ENCODE data around the gene MAP3K2.

MAP3K2 gene

DNA sequence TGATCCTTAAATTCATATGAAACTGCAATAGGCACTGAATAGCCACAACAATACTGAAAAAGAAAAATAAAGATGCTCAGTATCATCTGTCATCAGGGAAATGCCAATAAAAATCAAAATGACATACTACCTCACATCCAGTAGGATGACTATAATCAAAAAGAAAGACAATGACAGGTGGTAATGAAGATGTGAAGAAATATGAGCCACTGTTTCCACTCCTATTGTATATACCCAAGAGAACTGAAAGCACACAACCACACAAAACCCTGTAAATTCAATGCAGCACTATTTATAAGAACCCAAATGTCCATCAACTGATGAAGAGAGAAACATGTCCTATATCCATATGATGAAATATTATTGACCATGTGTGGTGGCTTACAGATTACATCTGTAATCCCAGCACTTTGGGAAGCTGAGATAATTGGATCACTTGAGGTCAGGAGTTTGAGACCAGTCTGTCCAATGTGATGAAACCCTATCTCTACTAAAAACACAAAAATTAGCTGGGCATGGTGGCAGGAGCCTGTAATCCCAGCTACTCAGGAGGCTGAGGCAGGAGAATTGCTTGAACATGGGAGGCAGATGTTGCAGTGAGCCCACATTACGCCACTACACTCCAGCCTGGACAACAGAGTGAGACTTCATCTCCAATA is 39.9 kb downstream of the MAP3K2 start:
- DNase-seq: peak; percentile 9

DNA sequence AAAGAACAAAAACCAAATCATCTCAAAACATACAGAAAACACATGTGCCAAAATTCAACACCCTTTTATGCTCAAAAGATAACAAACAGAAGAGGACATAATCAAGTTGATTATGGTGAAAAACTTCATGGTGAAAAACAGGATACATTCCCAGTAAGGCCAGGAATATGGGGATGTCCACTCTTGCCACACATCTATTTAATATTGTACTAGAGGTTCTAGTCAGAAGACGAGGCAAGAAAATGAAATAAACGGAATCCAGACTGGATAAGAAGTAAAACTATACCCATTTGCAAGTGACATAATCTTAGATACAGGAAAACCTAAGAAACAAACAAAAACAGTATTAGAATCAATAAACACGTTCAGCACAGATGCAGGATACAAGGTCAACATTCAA is 40.8 kb downstream of the MAP3K2 start:
- DNase-seq: no peak

DNA sequence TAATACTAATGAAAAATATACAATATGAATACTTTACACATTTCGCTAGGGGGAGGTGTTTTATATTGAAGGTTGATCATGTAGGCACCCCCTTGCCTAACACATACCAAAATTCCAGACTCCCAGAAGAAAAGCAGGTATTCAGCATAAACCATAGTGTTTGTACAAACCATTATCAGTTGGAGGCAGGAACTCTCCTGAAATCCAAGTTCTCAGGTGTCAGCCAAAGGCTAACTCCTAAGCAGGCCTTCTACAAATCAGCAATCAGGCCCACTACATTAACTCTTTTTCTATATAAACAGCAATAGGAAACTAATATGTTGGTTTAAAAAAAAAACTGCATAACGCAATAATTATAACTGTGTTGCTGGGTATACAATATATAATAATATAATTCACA is 44.5 kb downstream of the MAP3K2 start:
- DNase-seq: no peak

DNA sequence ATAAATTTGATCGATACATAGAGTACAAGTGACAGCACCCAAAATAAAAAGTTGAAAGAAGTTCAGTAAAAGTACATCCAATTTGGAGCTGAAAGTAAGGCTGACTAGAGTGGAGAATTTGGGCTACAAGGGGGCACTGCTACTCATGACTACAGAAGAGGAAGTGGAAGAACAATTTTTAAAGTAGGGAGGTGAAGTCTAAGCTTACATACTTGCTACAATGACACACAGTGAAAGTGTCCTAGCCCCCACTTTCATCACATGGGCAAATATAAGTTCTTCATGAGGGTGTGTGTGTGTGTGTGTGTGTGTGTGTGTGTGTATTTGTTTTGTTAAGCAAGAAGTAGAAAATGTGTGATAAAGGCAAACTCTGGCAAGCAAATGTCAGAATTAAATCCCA is 45.7 kb downstream of the MAP3K2 start:
- DNase-seq: no peak

DNA sequence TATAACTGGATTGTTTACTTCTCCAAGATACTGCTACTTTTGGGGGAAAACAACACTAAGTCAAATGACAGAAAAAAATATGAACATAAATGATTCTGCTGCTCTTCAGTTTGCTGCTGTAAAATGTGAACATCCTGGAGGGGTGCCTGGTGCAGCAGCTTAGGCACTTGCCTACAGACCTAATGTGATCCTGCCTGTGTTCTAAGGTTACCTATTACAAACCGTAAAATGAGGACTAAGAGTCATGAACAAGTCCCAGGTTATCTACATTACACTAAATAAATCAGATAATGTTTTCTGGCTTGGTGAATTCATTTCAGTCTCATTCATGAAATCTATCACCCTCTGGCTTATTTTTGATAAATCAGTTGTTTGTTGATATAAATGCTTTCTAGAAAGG is 55.4 kb downstream of the MAP3K2 start:
- no peak for DNase-seq

DNA sequence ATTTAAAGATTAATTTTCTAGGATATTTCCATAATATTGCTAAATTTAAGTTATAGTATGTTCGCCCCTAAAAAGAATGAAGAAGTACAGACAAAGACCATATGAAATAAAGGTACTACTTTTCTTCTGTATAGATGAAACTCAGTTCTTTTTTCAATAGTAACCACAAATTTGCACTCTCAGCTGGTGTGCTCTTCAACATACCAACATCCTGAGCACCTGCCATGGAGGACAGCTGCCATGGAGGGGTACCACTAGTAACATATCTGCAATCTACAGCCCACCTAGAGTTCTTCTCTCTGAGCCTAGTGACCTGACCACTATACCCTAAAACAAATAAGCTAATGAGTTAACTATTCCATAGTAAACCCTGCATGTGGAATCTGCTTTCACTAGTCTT is 57.0 kb downstream of the MAP3K2 start:
- DNase-seq: no peak

DNA sequence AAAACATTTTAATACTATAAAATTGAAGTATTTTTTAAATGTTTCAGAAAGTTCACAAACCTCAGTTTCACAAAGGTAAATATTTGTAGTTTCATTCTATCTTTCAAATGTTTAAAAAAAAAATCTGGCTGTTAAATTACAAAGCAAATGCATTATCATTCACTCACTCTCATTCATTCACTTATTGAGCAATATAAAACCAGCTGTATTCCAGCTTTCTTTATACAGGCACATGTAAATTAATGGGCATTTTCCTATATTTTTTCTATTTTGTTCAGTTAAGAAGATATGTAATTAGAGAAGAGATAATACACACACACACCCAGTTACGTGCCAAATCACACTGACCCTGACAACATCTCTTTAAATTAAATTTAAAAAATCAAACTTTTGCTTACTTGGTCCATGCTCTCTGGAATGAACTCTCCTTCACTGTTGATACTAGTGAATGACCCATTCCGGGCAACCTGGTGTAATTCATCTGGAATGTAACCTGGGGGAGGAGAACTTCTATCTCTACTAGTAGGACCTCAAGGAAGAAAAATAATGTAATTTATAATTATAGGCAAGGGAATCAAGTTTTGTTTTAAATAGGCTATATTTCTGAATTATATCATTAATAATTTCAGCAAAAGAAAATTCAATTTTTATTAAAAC is 61.4 kb downstream of the MAP3K2 start:
- no peak for DNase-seq

DNA sequence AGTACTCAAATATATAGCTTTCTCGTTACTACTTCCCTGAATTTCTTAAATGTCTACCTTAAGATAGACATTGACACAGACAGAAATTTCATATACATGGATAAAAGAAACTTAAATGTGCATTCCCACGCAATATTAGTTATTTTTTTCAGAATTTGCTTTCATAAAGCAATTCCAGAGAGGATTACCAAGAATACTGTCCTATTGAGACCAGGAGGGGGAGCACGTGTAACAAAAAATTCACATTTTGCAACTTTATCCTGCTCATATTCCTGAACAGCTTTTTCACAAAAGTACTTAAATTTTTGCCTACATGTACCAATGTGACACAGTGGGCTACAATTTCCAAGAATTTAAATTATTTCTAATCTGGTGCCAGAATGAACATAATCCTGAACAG is 63.1 kb downstream of the MAP3K2 start:
- DNase-seq: peak; percentile 6

DNA sequence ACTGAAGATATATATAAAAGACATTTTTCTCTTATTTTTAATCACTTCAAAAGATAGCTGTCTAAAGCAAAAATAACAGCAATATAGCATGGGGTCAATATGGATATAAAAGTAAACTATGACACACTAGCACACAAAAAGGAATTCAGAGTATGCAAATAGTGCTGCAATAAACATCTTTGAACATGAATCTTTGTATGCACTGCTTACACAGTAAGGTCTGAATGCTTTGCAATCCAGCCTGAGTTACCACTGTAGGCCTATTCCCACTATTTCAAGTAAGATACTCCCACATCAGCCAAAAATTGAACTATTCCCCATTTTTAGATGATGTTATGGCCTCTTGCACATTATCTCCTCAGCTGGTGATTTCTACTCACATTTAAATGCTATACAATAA is 66.5 kb downstream of the MAP3K2 start:
- no peak for DNase-seq

DNA sequence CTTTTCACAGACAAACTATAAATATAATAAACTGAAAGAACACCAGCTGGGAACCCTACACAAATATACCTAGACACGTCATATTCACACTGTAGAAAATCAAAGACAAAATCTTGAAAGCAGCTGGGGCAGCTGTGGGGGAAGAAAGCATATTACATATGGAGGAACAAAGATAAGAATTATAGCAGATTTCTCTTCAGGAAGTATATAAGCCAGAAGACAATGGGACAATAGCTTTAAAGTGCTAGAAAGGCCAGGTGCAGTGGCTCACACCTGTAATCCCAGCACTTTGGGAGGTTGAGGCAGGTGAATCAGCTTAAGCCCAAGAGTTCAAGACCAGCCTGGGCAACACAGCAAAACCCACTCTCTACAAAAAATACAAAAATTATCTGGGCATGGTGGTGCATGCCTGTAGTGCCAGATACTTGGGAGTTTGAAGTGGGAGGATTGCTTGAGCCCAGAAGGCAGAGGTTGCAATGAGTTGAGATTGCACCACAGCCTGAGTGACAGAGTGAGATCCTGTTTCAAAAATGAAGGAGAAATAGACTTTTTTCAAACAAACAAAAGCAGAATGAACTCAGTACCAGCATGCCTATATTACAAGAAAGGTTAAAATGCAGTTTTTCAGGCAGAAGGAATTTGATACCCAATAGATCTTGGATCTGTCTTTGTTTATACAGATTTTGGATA is 67.0 kb downstream of the MAP3K2 start:
- no peak for DNase-seq

DNA sequence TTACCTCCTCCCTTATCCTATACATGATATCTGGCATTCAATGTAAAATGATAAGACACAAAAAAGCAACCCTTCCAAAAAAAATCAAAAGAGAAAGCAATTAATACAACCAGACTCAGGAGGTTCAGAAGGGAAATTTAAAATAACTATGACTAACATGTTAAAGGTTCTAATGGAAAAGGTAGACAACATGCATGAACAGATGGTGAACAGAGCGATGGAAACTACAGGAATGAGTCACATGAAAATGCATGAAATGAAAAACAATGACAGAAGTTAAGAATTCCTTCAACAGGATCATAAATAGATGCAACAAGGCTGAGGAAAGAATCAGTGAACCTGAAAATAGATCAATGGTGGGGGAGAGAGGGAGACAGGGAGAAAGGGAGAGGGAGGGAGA is 67.7 kb downstream of the MAP3K2 start:
- no peak for DNase-seq

DNA sequence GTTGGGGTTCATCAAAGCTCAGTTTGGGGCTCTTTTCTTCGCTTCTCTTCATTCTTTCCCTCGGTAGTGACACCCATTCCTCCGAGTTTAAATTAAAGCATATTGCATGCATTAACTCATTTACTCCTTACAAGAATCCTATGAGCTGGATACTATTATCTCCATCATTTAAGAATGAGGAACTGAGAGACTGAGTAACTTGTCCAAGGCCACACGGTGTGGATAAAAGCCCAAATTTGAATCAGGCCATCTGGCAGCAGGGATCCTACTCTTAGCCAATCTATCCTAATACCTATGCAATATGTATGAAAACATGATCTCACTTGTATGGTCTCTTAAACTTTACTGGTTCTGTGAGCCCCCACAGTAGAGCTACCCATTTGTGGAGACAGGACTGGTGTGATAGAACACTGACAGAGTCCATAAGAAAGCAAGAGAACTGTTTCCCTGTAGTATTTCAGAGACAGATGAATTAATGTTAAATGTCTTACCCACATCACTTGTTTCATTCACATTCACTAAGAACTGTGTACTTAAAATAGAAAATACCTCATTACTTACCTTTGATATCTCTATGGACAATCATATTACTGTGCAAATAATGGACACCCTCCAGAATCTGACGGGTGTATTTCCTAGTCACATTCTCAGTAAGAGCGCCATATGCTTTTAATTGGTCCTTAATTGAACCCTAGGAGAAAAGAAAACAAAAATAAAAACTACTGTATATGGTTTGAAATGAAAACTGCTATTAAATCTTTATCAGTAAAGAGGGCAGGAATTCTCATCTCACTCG is 73.4 kb downstream of the MAP3K2 start:
- DNase-seq: peak; percentile 7

DNA sequence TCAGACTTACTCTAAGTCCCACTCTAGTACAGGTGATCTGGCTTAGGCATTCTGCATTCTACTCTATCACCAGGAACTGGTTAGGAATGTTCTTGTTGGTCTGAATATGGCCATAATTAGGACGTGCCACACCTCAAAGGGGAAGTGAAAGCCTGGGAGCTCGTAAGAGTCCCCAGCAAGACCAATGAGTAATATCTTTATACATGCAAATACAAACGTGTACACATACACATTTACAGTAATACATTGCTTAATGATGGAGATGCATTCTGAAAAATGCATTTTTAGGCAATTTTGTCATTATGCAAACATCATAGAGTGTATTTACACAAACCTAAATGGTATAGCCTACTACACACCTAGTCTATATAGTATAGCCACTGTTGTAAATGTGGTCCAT is 74.4 kb downstream of the MAP3K2 start:
- DNase-seq: no peak

DNA sequence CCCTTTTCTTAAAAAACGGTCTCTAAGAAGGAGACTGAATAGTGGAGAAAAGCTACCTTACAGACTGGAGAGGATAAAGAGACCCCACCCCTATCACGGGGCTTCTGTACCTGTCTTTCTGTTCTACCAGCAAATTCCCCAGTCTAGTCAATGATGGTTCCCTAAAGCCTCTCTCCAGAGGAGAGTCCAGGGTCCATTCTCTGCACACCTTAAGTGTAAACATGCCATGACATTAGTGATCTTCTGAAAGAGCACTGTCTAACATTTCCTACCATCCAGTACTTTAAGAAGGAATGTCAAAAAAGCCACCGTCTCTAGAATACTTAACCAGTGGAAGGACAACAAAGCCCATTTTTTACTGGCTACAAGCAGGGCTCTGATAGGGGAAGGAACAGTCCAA is 76.8 kb downstream of the MAP3K2 start:
- no peak for DNase-seq

DNA sequence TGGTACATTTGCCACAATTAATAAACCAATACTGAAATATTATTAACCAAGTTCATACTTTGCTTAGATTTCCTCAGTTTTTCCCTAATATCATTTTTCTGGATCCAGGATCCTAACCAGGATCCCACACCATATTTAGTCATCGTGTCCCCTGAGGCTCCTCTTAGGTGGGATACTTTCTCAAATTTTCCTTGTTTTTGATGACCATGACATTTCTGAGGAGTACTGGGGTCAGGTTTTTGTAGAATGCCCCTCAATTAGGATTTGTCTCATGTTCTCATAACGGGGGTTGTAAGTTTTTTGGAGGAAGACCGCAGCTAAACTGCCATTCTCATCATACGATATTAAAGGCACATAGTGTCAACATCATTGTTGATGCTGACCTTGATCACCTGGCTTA is 78.3 kb downstream of the MAP3K2 start:
- no peak for DNase-seq

DNA sequence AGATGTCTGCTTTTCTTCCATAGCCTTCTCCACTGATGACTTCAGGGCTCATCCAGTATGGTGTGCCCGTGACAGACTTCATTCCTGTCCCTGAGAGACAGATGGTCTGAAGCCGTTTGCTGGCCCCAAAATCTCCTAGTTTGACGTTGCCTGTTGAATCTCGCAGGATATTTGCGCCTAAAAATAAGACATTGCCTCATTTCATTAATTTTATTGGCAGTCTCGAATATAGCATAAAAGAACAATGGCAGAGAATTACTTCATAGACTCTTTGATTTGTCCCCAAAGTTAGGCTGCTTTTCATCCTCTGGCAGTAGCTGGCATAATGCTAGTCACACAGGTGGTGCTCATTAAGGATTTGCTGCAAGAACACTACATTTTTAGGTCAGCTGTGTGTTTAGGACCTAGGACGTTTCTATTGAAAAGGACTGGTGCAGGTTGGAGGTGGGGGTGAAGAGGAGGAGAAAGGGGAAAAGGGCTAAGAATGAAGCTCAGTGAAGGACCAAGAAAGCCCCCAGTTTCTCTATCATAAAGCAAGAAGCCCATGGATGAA is 79.1 kb downstream of the MAP3K2 start:
- no peak for DNase-seq

DNA sequence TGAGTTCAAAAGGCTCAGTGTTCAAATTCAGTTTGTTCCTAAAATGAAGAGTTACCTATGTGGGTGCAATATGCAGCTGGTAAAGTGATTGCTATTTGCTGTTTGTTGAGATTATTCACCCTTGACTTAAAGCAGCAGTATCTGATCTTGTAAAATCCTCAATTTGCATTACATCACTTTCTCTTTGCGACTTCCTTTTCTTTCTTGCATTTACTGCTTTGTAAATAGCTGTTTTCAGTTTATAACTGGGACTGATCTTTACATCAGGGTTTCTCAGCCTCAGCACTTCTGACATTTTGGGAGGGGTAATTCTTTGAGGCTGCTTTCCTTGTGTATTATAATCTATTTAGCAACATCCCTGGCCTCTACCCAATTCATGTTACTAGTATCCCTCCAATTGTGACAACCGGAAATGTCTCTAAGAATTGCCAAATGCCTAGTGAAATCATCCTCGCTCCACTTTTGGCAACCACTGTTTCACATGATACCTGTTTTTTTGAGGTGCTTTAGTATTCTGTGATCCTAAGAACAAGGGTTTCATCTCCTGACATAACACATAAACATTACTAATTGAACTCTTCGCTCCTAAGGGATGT is 81.7 kb downstream of the MAP3K2 start:
- DNase-seq: no peak

DNA sequence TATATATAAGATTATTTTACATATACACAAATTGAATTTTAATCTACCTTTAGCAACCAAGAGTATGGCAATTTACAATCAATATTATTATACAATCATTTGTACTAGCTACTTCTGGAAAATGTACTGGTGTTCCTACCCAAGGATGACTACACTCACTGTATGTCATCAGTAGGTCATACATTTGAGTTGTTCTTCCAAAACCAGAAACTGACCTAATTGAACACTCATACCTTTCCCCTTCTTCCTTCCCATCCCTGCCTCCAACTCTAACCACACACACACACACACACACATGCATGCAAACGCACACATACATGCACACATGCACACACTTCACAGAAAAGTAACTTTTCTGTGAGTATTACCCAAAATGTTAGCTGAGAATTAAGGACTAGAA is 85.6 kb downstream of the MAP3K2 start:
- no peak for DNase-seq

DNA sequence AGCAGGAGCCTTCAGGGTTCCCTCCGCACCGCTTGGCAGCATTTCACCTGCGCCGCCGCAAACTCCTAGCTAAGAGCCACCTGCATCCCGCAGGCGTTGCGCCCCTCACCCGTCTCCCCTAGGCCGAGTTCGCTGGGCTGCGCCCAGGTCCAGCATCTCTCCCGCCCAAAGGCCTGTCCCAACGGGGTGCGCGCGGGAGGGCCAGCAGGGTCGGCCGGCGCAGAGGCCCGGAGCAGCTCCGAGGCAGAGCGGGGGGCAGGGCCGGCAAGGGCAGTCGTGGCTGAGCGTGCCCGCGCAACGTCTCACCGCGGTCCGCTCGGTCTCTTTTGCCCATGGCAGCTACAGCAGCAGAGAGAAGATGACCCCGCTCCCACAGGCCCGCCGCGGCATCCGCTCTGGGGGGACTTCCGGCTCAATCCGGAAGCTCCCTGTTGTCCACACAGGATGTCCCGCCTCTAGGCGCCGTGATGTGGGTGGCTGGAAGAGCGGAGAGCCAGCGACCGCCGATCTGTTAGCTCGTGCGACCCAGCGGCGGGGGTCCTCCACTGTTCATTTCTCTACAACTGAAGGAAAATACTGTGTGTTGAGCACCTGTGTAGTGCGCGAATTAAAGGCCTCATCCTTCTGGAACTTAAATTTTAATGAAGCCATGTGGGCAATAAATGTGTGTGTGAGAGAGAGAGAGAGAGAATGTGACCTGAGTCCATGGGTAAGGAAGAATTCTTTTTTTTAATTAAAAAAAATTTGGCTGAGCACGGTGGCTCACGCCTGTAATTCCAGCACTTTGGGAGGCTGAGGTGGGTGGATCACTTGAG is 93.8 kb downstream of the MAP3K2 start, which contains the start of gene ERCC3:
Gene ERCC3 (minus strand): TSS at position 397 of the 815 bp plus-strand sequence. CDS start 63 bp downstream, at position 334.
- DNase-seq: peak; percentile 93

DNA sequence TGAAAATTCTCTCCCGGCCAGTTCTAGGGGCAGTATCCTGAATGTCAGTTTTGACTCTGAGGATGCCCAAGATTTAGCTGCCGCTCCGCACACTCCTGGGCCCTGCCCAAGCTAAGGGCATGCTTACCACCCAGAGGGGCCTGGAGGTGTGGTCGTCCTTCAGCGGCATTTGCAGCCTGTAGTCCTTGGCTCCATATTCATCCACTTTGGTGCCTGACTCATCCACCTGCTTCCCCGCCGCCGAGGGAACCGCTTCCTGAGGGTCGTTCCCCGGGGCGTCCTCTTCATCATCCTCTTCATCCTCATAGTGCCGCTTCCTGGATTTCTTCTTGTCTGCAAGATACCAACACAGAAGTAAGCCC is 94.4 kb downstream of the MAP3K2 start:
- DNase-seq: no peak

DNA sequence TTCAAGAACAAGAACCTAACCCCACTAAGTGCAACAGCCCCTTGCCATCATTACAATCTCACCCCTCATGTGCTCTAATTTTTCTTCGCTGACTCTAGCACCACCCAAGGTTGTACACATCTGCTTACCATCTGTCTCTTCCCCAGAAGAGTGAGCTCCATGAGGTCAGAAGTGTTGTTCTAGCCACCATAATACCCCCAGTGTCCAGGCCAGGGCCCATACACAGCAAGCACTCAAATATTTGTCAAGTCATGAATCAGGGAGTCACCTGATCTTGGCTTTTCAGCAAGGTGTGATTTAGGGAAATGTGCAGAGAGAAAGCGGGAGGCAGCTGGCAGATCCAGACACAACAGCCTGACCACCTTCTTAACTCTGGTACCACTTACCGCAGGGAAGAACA is 99.5 kb downstream of the MAP3K2 start:
- no peak for DNase-seq

DNA sequence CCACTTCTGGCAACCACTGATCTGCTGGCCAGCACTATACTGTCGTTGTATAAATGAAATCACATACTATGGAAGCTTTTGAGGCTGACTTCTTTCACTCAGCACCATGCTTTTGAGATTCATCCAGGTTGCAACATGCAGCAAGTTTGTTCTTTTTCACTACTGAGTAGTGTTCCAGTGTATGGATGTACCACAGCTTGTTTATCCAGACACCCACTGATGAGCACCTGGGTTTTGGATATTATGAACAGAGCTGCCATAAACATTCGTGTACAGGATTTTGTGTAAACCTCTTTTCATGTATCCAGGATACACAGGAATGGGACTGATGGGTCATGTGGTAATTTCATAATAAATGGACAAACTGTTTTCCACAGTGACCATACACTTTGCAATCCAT is 104.5 kb downstream of the MAP3K2 start:
- no peak for DNase-seq

Data from NCI-H146 (cell line).